Gastroesophageal sphincter (tissue), 3 donors: Measurements from ENCODE around the gene GATAD2A.

Experiments
- CTCF ChIP-seq, 4 experiments: fragments of 200-600 bp in 2 of 4; fragments of 450-650 bp in 2 of 4; sonication (generic) in 1 of 4; IDR thresholded peaks; one replicate each; pipeline ENCODE4 v1.5.1; 2017 to 2019; ENCODE audit warnings: antibody characterized with exemption in 4 of 4, mild to moderate bottlenecking in 2 of 4, moderate library complexity in 2 of 4
- EP300 ChIP-seq: sonication (generic); formaldehyde crosslinking; IDR thresholded peaks from one replicate; pipeline ENCODE4 v1.6.1; 2017; ENCODE audit warnings: antibody characterized with exemption, mild to moderate bottlenecking

GRCh38 chr19:19548915-19549759, 143.7 kb downstream of the GATAD2A start:
- no peak for TF ChIP-seq CTCF (IDR thresholded peaks at IDR 0.05)
- TF ChIP-seq EP300: no peak
